ENCODE measurements around the gene IQCH. TPM values are rescaled to one million over a fixed set of nuclear protein-coding genes. Genes with fewer than 3 reads are reported as not detected.
"Not testable (repeated sequence)": the region's sequence is repeated elsewhere in the genome, so short reads cannot be mapped to it uniquely, and the experiment has no call there.

The IQCH gene
- polyA plus RNA-seq, 1 donor = 0.97 TPM

GRCh38 chr15:67246606-67247005, 8.0 kb upstream of the IQCH start:
- not testable (repeated sequence) for H3K36me3 ChIP-seq (ENCODE audit: control insufficient read depth, insufficient read depth, low read length); H3K27ac ChIP-seq (ENCODE audit: low read length); H3K9me3 ChIP-seq (ENCODE audit: control insufficient read depth, low read depth, low read length); DNase-seq; H3K4me1 ChIP-seq (ENCODE audit: control insufficient read depth, insufficient read depth, low read length); H3K27me3 ChIP-seq (ENCODE audit: control insufficient read depth, insufficient read depth, low read length); H3K4me3 ChIP-seq (ENCODE audit: low read length)
- WGBS (ENCODE audit: insufficient coverage, low lambda C conversion rate) = no CpG with 5 or more reads among the region's 5 CpGs

DNA sequence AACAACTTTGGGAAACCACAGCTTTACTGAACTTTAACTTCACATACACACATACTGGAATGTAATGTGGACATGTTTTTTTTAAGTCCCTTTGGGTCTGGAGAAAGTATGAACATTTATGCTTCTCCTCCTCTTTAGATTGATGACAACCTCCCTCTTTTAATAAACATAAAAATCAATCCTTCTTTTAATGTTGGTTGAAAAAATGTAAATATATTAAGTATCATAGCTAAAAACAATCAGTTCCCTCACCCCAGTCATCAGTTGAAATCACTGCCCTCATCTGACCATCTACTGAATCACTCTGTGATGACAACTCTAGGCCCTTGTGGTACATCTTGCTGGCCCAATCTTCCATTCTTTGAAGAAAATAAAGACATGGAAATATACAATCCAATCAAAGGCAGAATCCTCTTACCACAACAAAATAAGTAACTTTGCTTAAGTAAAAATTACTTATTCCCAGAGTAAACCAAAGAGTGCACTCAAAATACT, 6.5 kb upstream of the IQCH start:
- peaks cover 4% of the 10 kb centered on the region for H3K36me3 ChIP-seq (ENCODE audit: control insufficient read depth, insufficient read depth, low read length)
- H3K4me3 ChIP-seq (ENCODE audit: low read length) = no peak overlapping the region
- H3K27ac ChIP-seq (ENCODE audit: low read length) = no peak overlapping the region
- no peaks in the 10 kb centered on the region for H3K9me3 ChIP-seq (ENCODE audit: control insufficient read depth, low read depth, low read length)
- peaks cover 2% of the 10 kb centered on the region for H3K4me1 ChIP-seq (ENCODE audit: control insufficient read depth, insufficient read depth, low read length)
- DNase-seq = no peak
- H3K27me3 ChIP-seq (ENCODE audit: control insufficient read depth, insufficient read depth, low read length) = no peaks in the 10 kb centered on the region

GRCh38 chr15:67249830-67250229, 4.8 kb upstream of the IQCH start:
- H3K9me3 ChIP-seq (ENCODE audit: control insufficient read depth, low read depth, low read length) = no peaks in the 10 kb centered on the region
- peaks cover 4% of the 10 kb centered on the region for H3K36me3 ChIP-seq (ENCODE audit: control insufficient read depth, insufficient read depth, low read length)
- no peaks in the 10 kb centered on the region for H3K27me3 ChIP-seq (ENCODE audit: control insufficient read depth, insufficient read depth, low read length)
- DNase-seq = no peak
- H3K4me1 ChIP-seq (ENCODE audit: control insufficient read depth, insufficient read depth, low read length) = peaks cover 5% of the 10 kb centered on the region
- H3K27ac ChIP-seq (ENCODE audit: low read length) = no peak overlapping the region
- H3K4me3 ChIP-seq (ENCODE audit: low read length) = no peak overlapping the region

- no peaks in the 10 kb centered on the region for H3K27me3 ChIP-seq (ENCODE audit: control insufficient read depth, insufficient read depth, low read length)
- no peaks in the 10 kb centered on the region for H3K9me3 ChIP-seq (ENCODE audit: control insufficient read depth, low read depth, low read length)
- no peak for DNase-seq
- no peak overlapping the region for H3K4me3 ChIP-seq (ENCODE audit: low read length)
- WGBS (ENCODE audit: insufficient coverage, low lambda C conversion rate) = 100% methylated on average over 2 of the region's 5 CpGs
- peaks cover 5% of the 10 kb centered on the region for H3K4me1 ChIP-seq (ENCODE audit: control insufficient read depth, insufficient read depth, low read length)
- no peak overlapping the region for H3K27ac ChIP-seq (ENCODE audit: low read length)
- H3K36me3 ChIP-seq (ENCODE audit: control insufficient read depth, insufficient read depth, low read length) = no peaks in the 10 kb centered on the region
Measured at GRCh38 chr15:67251318-67251717, 3.3 kb upstream of the IQCH start.

- 80% methylated on average over 1 of the region's 12 CpGs for WGBS (ENCODE audit: insufficient coverage, low lambda C conversion rate)
- H3K4me3 ChIP-seq (ENCODE audit: low read length) = no peak overlapping the region
- no peak for DNase-seq
- peaks cover 5% of the 10 kb centered on the region for H3K4me1 ChIP-seq (ENCODE audit: control insufficient read depth, insufficient read depth, low read length)
- H3K9me3 ChIP-seq (ENCODE audit: control insufficient read depth, low read depth, low read length) = no peaks in the 10 kb centered on the region
- no peaks in the 10 kb centered on the region for H3K27me3 ChIP-seq (ENCODE audit: control insufficient read depth, insufficient read depth, low read length)
- no peaks in the 10 kb centered on the region for H3K36me3 ChIP-seq (ENCODE audit: control insufficient read depth, insufficient read depth, low read length)
- H3K27ac ChIP-seq (ENCODE audit: low read length) = no peak overlapping the region
Measured at GRCh38 chr15:67253101-67253500, 1.5 kb upstream of the IQCH start.

DNA sequence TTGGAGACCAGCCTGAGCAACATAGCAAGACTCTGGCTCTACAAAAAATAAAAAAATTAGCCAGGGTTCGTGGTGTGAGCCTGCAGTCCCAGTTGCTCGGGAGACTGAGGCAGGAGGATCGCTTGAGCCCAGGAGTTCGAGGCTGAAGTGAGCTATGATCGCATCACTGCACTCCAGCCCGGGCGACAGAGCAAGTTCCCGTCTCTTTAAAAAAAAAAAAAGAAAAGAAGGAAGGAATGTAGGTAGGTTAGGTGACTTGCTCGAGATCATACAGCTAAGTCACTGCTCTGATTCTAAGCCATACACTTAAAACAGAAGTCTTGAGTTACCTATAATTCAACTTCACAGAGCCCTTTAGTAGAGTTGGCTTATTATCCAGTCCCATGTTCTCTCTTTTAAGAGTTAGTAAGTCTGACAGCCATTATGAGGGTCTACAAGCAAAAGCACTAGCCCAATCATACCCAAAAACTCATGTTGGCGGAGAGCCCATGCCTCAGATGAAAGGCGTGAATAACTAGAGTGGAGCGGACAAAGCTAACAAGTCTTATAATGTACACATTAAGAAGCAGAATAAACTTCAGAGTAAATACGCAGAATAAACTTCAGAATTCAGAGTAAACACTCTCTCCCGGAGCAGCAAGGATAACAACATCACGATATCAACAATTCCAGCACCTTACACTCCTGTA, 893 bp upstream of the IQCH start:
- DNase-seq = no peak
- Histone ChIP-seq H3K9me3 (ENCODE audit: control insufficient read depth, low read depth, low read length) (no peaks in the 10 kb centered on the region), H3K4me3 (ENCODE audit: low read length) (peak overlapping the region; percentile 72), H3K27me3 (ENCODE audit: control insufficient read depth, insufficient read depth, low read length) (no peaks in the 10 kb centered on the region), H3K4me1 (ENCODE audit: control insufficient read depth, insufficient read depth, low read length) (peaks cover 5% of the 10 kb centered on the region), H3K36me3 (ENCODE audit: control insufficient read depth, insufficient read depth, low read length) (no peaks in the 10 kb centered on the region), H3K27ac (ENCODE audit: low read length) (peak overlapping the region; percentile 63)
- WGBS (ENCODE audit: insufficient coverage, low lambda C conversion rate) = 40% methylated on average over 2 of the region's 15 CpGs

GRCh38 chr15:67256051-67256450, 1.5 kb downstream of the IQCH start:
- Histone ChIP-seq H3K27me3 (ENCODE audit: control insufficient read depth, insufficient read depth, low read length) (no peaks in the 10 kb centered on the region), H3K36me3 (ENCODE audit: control insufficient read depth, insufficient read depth, low read length) (no peaks in the 10 kb centered on the region), H3K4me1 (ENCODE audit: control insufficient read depth, insufficient read depth, low read length) (peaks cover 5% of the 10 kb centered on the region), H3K9me3 (ENCODE audit: control insufficient read depth, low read depth, low read length) (no peaks in the 10 kb centered on the region), H3K27ac (ENCODE audit: low read length) (no peak overlapping the region), H3K4me3 (ENCODE audit: low read length) (no peak overlapping the region)
- no peak for DNase-seq
- WGBS (ENCODE audit: insufficient coverage, low lambda C conversion rate) = 0% methylated on average over 1 of the region's 3 CpGs

DNA sequence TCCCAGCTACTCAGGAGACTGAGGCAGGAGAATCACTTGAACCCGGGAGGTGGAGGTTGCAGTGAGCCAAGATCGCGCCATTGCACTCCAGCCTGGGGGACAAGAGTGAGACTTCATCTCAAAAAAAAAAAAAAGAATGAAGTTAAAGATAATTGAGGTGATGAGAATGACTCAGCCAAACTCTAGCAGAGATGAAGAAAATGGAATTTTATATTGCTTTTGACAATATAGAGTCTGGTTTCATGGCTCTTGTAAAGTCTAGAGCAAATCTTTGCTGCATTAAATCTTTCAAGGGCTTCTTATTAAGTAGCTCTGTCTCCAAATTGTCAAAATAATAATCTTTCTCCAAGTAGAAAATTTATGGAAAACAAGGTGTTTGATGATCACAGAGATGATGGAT, 3.8 kb downstream of the IQCH start:
- DNase-seq; H3K4me1 ChIP-seq (ENCODE audit: control insufficient read depth, insufficient read depth, low read length); H3K27me3 ChIP-seq (ENCODE audit: control insufficient read depth, insufficient read depth, low read length); H3K4me3 ChIP-seq (ENCODE audit: low read length); H3K27ac ChIP-seq (ENCODE audit: low read length); H3K36me3 ChIP-seq (ENCODE audit: control insufficient read depth, insufficient read depth, low read length); H3K9me3 ChIP-seq (ENCODE audit: control insufficient read depth, low read depth, low read length): not testable (repeated sequence)
- no CpG with 5 or more reads among the region's 3 CpGs for WGBS (ENCODE audit: insufficient coverage, low lambda C conversion rate)

GRCh38 chr15:67259379-67259778, 4.8 kb downstream of the IQCH start:
- no peaks in the 10 kb centered on the region for H3K9me3 ChIP-seq (ENCODE audit: control insufficient read depth, low read depth, low read length)
- H3K27me3 ChIP-seq (ENCODE audit: control insufficient read depth, insufficient read depth, low read length) = no peaks in the 10 kb centered on the region
- H3K4me1 ChIP-seq (ENCODE audit: control insufficient read depth, insufficient read depth, low read length) = no peaks in the 10 kb centered on the region
- no peaks in the 10 kb centered on the region for H3K36me3 ChIP-seq (ENCODE audit: control insufficient read depth, insufficient read depth, low read length)
- DNase-seq = peak in 1 of 2 donors; percentile 54
- H3K4me3 ChIP-seq (ENCODE audit: low read length) = no peak overlapping the region
- no peak overlapping the region for H3K27ac ChIP-seq (ENCODE audit: low read length)

DNA sequence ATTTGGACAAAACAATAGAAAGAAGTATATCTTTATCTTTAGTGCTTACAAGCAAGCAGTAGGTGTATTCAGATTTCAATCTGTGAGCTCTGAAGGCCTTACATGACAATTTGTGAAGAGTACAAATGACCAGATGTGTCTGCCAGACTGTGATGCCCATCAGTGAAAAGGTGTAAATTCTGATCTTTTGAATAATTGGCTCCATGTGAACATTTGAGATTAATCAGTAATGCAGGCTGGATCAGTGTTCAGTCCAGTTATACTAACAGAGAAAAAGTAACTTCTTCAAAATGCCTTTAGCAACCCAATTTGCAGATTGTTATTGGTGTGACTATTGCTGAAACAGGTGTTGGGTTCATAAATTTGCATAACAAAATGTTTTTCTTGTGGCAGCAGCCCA, 5.2 kb downstream of the IQCH start:
- Histone ChIP-seq H3K27me3 (ENCODE audit: control insufficient read depth, insufficient read depth, low read length) (no peaks in the 10 kb centered on the region), H3K9me3 (ENCODE audit: control insufficient read depth, low read depth, low read length) (no peaks in the 10 kb centered on the region), H3K27ac (ENCODE audit: low read length) (no peak overlapping the region), H3K36me3 (ENCODE audit: control insufficient read depth, insufficient read depth, low read length) (no peaks in the 10 kb centered on the region), H3K4me1 (ENCODE audit: control insufficient read depth, insufficient read depth, low read length) (no peaks in the 10 kb centered on the region), H3K4me3 (ENCODE audit: low read length) (no peak overlapping the region)
- no peak for DNase-seq

DNA sequence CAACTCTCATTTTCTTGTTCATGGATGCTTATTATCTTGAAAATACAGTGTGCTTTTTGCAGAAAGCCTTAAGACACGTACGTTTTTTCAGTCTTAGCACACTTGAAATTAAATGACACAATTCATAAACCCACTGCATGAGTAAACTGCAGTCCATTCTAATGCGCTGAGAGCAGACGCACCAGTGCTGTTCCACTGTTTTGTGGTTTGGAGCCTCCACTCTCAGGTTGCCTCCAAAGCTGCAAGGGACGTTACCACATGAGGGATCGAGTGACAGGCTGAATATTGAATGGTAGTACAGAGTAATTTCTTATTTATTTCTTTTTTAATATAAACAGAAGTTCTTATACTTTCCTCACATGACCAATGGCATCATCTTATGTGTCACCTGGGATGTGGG, 12.3 kb downstream of the IQCH start:
- no peaks in the 10 kb centered on the region for H3K36me3 ChIP-seq (ENCODE audit: control insufficient read depth, insufficient read depth, low read length)
- no peak for DNase-seq
- no peaks in the 10 kb centered on the region for H3K9me3 ChIP-seq (ENCODE audit: control insufficient read depth, low read depth, low read length)
- no peak overlapping the region for H3K4me3 ChIP-seq (ENCODE audit: low read length)
- H3K27me3 ChIP-seq (ENCODE audit: control insufficient read depth, insufficient read depth, low read length) = no peaks in the 10 kb centered on the region
- no peak overlapping the region for H3K27ac ChIP-seq (ENCODE audit: low read length)
- 92% methylated on average over 2 of the region's 6 CpGs for WGBS (ENCODE audit: insufficient coverage, low lambda C conversion rate)
- H3K4me1 ChIP-seq (ENCODE audit: control insufficient read depth, insufficient read depth, low read length) = peaks cover 3% of the 10 kb centered on the region
